ENCODE data around the gene RDH16.
"Not testable (repeated sequence)": the region's sequence is repeated elsewhere in the genome, so short reads cannot be mapped to it uniquely, and the experiment has no call there.

Gene RDH16

DNA sequence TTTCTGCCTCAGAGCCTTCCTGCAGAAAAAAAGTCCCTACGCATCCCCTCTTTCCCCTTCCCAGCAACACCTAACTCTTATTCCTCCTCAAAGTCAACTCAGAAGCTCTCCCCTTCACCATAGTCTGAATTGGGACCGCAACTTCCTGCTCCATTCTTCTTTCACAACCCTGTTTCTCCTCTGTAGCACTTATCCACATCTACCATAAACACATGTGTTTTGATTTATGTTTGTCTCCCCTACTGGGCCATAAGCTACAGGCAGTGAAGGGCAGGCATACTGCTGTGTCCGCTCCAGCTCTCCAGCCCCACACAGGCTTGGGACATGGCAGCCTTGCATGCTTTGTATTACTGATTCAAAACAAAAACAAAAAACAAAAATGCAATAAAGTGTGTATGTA, 29.1 kb downstream of the RDH16 start:
- no peak for FAIRE-seq
- DNase-seq (ENCODE audit: insufficient read length, low spot score) = no peak
- TF ChIP-seq TAF1 (IDR thresholded peaks at IDR 0.05; ENCODE audit: low read depth, low read length) (no peak), PAX5 (IDR thresholded peaks at IDR 0.05; ENCODE audit: insufficient read depth, low read length, severe bottlenecking) (no peak), POLR2A (IDR thresholded peaks at IDR 0.05; ENCODE audit: low read depth, low read length) (no peak), POLR2AphosphoS5 (IDR thresholded peaks at IDR 0.05; ENCODE audit: low read depth, low read length) (no peak), POU2F2 (IDR thresholded peaks at IDR 0.05; ENCODE audit: low read depth, low read length) (no peak), SPI1 (IDR thresholded peaks at IDR 0.05; ENCODE audit: low read depth, low read length) (no peak)

DNA sequence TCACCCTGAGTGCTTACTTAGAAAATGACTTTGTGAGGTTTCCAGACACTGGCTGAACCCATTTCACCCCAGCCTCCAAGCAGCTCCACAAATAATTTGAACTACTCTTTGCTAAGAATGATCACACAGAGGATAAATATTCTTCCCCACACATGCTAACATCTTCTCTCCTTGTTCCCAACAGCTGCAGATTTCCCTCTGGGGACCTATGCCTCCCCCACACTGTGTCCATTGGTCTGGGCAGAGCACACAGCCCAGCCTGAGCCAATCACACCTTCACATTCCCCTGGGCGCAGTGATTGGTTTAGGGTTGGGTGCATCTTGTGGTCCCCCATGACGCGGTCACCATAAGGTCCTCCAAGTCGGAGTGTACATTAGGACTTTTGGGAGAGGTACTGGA, 30.1 kb downstream of the RDH16 start:
- TF ChIP-seq POLR2AphosphoS5 (IDR thresholded peaks at IDR 0.05; ENCODE audit: low read depth, low read length) (no peak), TAF1 (IDR thresholded peaks at IDR 0.05; ENCODE audit: low read depth, low read length) (no peak), POU2F2 (IDR thresholded peaks at IDR 0.05; ENCODE audit: low read depth, low read length) (no peak), PAX5 (IDR thresholded peaks at IDR 0.05; ENCODE audit: insufficient read depth, low read length, severe bottlenecking) (no peak), SPI1 (IDR thresholded peaks at IDR 0.05; ENCODE audit: low read depth, low read length) (no peak)
- DNase-seq (ENCODE audit: insufficient read length, low spot score) (no peak), FAIRE-seq (no peak)

DNA sequence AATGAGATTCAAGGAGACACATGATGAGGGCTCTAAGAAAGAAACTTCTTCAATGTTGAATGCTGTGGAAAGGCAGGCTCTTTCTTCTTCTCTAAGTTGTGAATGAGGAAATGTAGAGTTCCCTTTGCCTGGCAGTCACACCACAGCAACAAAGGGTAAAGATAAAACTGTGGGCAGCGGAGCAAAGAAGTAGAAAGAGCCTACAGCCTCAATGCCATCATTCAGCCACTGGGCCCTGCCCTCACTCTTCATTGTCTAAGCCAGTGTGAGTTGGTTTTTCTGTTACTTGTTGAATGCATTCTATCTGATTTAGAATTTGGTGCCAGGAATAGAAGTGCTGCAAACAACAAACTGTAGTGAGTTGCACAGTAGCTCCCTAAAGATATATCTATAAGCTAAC, 35.4 kb downstream of the RDH16 start:
- TF ChIP-seq POLR2AphosphoS5 (IDR thresholded peaks at IDR 0.05; ENCODE audit: low read depth, low read length) (no peak), TAF1 (IDR thresholded peaks at IDR 0.05; ENCODE audit: low read depth, low read length) (no peak), SPI1 (IDR thresholded peaks at IDR 0.05; ENCODE audit: low read depth, low read length) (no peak), POLR2A (IDR thresholded peaks at IDR 0.05; ENCODE audit: low read depth, low read length) (no peak), PAX5 (IDR thresholded peaks at IDR 0.05; ENCODE audit: insufficient read depth, low read length, severe bottlenecking) (no peak), POU2F2 (IDR thresholded peaks at IDR 0.05; ENCODE audit: low read depth, low read length) (no peak)
- no peak for DNase-seq (ENCODE audit: insufficient read length, low spot score)
- no peak for FAIRE-seq

DNA sequence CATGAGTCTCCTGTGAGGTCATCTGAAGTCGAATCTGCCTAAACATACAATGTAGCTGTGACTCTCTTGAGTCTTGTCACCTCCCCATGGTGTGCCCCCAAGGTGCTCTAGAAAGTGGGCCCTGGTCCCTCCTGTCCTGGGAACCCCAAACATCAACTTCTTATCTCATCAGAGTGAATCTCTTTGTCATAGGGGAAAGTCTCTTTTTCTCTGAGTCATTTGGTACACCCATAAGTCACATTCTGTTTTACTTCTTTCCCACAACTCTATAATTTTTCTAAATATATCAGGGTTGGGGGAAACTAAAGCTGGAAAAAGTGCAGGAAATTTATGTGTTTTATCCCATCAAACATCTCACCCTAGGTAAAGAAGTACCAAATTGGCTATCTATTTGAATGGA, 36.1 kb downstream of the RDH16 start:
- TF ChIP-seq SPI1 (IDR thresholded peaks at IDR 0.05; ENCODE audit: low read depth, low read length) = no peak
- TF ChIP-seq POLR2AphosphoS5 (IDR thresholded peaks at IDR 0.05; ENCODE audit: low read depth, low read length) = no peak
- TF ChIP-seq POLR2A (IDR thresholded peaks at IDR 0.05; ENCODE audit: low read depth, low read length) = no peak
- TF ChIP-seq PAX5 (IDR thresholded peaks at IDR 0.05; ENCODE audit: insufficient read depth, low read length, severe bottlenecking) = no peak
- TF ChIP-seq TAF1 (IDR thresholded peaks at IDR 0.05; ENCODE audit: low read depth, low read length) = no peak
- no peak for TF ChIP-seq POU2F2 (IDR thresholded peaks at IDR 0.05; ENCODE audit: low read depth, low read length)
- FAIRE-seq (no peak), DNase-seq (ENCODE audit: insufficient read length, low spot score) (no peak)

DNA sequence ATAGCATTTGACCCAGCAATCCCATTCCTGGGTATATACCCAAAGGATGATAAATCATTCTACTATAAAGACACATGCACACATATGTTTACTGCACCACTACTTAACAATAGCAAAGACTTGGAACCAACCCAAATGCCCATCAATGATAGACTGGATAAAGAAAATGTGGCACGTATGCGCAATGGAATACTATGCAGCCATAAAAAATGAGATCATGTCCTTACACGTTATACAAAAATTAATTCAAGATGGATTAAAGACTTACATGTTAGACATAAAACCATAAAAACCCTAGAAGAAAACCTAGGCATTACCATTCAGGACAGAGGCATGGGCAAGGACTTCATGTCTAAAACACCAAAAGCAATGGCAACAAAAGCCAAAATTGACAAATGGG, 39.3 kb downstream of the RDH16 start:
- not testable (repeated sequence) for DNase-seq (ENCODE audit: insufficient read length, low spot score); FAIRE-seq

DNA sequence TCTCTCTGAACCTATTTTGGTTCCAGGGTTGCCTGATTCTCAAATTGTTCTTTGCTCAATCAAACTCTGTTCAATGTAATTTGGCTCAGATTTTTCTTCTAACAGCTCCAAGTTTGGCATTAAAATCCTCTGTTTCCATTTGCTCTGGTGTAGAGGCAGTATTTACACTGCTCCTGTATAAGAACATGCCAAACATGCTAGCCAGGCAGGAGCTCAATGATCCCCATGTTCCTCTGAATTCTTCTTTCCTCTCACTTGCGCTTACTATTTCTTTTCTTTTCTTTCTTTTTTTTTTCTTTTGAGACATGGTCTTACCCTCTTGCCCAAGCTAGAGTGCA, 40.4 kb downstream of the RDH16 start:
- no peak for DNase-seq (ENCODE audit: insufficient read length, low spot score)
- TF ChIP-seq PAX5 (IDR thresholded peaks at IDR 0.05; ENCODE audit: insufficient read depth, low read length, severe bottlenecking) = no peak
- no peak for TF ChIP-seq POLR2A (IDR thresholded peaks at IDR 0.05; ENCODE audit: low read depth, low read length)
- no peak for TF ChIP-seq SPI1 (IDR thresholded peaks at IDR 0.05; ENCODE audit: low read depth, low read length)
- no peak for TF ChIP-seq POLR2AphosphoS5 (IDR thresholded peaks at IDR 0.05; ENCODE audit: low read depth, low read length)
- TF ChIP-seq POU2F2 (IDR thresholded peaks at IDR 0.05; ENCODE audit: low read depth, low read length) = no peak
- TF ChIP-seq TAF1 (IDR thresholded peaks at IDR 0.05; ENCODE audit: low read depth, low read length) = no peak

DNA sequence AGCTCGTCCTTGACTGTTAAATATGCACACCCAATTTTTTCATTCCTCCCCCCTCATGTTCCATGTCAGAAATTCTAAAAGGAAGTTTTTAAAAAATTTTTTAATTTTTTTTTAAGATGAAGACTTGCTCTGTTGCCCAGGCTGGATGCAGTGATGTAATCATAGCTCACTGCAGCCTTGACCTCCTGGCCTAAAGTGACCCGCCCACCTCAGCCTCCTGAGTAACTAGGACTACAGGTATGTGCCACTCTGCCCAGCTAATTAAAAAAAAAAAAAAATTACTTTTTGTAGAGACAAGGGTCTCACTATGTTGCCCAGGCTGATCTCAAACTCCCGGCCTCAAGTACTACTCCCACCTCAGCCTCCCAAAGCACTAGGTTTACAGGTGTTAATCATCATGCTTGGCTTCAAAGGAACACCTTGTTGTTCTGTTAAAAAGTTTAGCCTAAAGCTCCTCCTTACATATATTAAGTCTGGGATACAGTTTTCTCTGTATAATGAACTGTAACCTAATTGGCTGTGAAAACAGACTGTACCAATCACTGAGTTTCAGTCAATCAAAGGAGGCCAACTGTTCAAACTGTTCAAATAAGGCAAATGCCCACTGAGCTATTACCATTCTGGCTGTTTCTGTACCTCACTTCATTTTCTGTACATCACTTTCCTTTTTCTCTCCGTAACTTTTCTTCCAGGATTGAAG, 41.0 kb downstream of the RDH16 start:
- FAIRE-seq (no peak), DNase-seq (ENCODE audit: insufficient read length, low spot score) (no peak)
- no peak for TF ChIP-seq POLR2A (IDR thresholded peaks at IDR 0.05; ENCODE audit: low read depth, low read length)
- no peak for TF ChIP-seq SPI1 (IDR thresholded peaks at IDR 0.05; ENCODE audit: low read depth, low read length)
- no peak for TF ChIP-seq TAF1 (IDR thresholded peaks at IDR 0.05; ENCODE audit: low read depth, low read length)
- TF ChIP-seq POU2F2 (IDR thresholded peaks at IDR 0.05; ENCODE audit: low read depth, low read length) = no peak

More for the DNA sequence above, 40.4 kb downstream of the RDH16 start:
- FAIRE-seq = no peak

DNA sequence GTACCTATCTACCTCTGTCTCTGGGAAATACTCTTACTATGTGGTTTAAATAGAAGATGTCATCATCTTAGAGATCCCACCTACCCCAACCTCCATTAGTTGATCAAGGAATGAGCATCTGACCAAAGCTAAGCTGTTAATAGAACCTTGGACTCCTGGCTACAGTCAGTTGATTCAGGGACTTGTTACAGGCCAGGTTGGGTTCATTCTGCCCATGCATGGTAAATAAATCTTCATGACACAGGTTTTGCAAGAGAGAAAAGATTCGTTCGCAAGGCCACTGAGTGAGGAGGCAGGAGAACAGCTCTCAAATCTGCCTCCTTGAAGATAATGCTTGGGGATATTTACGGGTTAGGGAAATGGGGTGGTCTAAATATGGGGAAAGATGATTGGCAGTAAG, 42.7 kb downstream of the RDH16 start:
- DNase-seq (ENCODE audit: insufficient read length, low spot score) = no peak
- no peak for FAIRE-seq
- TF ChIP-seq POLR2AphosphoS5 (IDR thresholded peaks at IDR 0.05; ENCODE audit: low read depth, low read length) (no peak), PAX5 (IDR thresholded peaks at IDR 0.05; ENCODE audit: insufficient read depth, low read length, severe bottlenecking) (no peak), TAF1 (IDR thresholded peaks at IDR 0.05; ENCODE audit: low read depth, low read length) (no peak), POU2F2 (IDR thresholded peaks at IDR 0.05; ENCODE audit: low read depth, low read length) (no peak), SPI1 (IDR thresholded peaks at IDR 0.05; ENCODE audit: low read depth, low read length) (no peak), POLR2A (IDR thresholded peaks at IDR 0.05; ENCODE audit: low read depth, low read length) (no peak)

DNA sequence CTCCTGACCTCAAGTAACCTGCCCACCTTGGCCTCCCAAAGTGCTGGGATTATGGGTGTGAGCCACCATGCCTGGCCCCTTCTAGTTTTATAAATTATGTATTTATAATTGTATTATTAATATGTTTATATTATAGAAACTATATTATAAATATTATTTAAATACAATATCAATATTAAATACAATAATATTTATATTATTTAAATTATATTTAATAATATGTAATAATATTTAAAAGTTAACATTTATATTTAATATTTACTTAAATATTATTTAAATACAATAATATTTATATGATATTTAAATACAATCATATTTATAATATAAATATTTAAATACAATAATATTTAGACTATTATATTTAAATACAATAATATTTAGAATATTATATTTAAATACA, 43.2 kb downstream of the RDH16 start:
- no peak for DNase-seq (ENCODE audit: insufficient read length, low spot score)
- TF ChIP-seq PAX5 (IDR thresholded peaks at IDR 0.05; ENCODE audit: insufficient read depth, low read length, severe bottlenecking) = no peak
- TF ChIP-seq POLR2A (IDR thresholded peaks at IDR 0.05; ENCODE audit: low read depth, low read length) = no peak
- TF ChIP-seq TAF1 (IDR thresholded peaks at IDR 0.05; ENCODE audit: low read depth, low read length) = no peak
- TF ChIP-seq SPI1 (IDR thresholded peaks at IDR 0.05; ENCODE audit: low read depth, low read length) = no peak
- no peak for TF ChIP-seq POU2F2 (IDR thresholded peaks at IDR 0.05; ENCODE audit: low read depth, low read length)
- no peak for FAIRE-seq

DNA sequence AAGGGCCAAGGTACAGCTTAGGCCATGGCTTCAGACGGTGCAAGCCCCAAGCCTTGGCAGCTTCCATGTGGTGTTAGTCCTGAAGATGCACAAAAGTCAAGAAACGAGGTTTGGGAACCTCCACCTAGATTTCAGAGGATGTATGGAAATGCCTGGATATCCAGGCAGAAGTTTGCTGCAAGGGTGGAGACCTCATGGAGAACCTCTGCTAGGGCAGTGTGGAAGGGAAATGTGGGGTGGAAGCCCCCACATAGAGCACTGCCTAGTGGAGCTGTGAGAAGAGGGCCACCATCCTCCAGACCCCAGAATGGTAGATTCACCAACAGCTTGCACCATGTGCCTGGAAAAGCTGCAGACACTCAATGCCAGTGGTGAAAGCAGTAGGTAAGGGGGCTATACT, 48.0 kb downstream of the RDH16 start:
- DNase-seq (ENCODE audit: insufficient read length, low spot score); FAIRE-seq: not testable (repeated sequence)

DNA sequence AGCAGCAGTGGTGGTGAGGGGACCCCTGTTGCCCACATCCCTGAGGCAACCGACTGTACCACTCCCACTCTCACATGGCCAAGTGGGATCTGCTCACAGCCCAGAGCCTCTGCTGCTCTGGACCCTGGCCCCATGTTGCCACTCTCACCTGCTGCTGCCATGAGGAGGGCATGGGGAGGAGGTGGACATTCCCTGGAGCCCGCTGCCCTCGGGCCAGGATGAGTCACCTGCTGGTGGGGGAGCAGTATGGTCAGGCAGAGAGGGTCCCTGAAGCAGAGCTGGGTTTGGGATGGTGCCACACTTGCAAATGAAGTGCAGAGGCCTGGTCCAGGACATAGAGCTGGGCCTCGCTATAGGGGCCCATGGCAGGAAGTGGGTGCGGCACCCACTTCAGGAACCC, 49.3 kb downstream of the RDH16 start:
- FAIRE-seq (no peak), DNase-seq (ENCODE audit: insufficient read length, low spot score) (no peak)
- TF ChIP-seq POU2F2 (IDR thresholded peaks at IDR 0.05; ENCODE audit: low read depth, low read length) = no peak

Measured in GM12891 (cell line).